Endothelial cell of umbilical vein (primary cell): ENCODE measurements around the gene RAB7A. TPM values are rescaled to one million over a fixed set of nuclear protein-coding genes. Genes with fewer than 3 reads are reported as not detected.

Experiments used
- BruUV-seq: library from RNA; stranded (reverse); fragments of 400-500 nt; replicated peaks from 2 replicates; lab custom pipeline; 2021; lab: Mats Ljungman, UMichigan
- CTCF ChIA-PET: fragments of 300-600, 350-600 bp; sonication (Branson Sonifier 250); formaldehyde crosslinking; loops from one replicate; lab custom pipeline; 2021; ENCODE audit warnings: antibody characterized with exemption, inconsistent platforms; lab: Charles Lee
- POLR2A ChIA-PET: fragments of 300-600, 350-600 bp; sonication (Branson Sonifier 250); formaldehyde crosslinking; loops from one replicate; lab custom pipeline; 2021; ENCODE audit warnings: antibody characterized with exemption, inconsistent platforms; lab: Charles Lee
- DNase-seq: peaks from one replicate; pipeline ENCODE4 v3.0.0-alpha.2; 2011; ENCODE audit warnings: low read depth, low spot score
- FAIRE-seq: peaks from 2 replicates; lab custom pipeline; 2011; peaks lifted over from hg19 to GRCh38; lab: Jason Lieb, UNC
- H2AFZ ChIP-seq: 2 replicates; pipeline ENCODE4 v1.6.0; 2012; ENCODE audit warnings: low read depth, low read length, control low read depth, inconsistent platforms
- H3K27ac ChIP-seq: 2 replicates; pipeline ENCODE4 v1.5.1; 2011; ENCODE audit warnings: low read depth, mild to moderate bottlenecking, control low read depth, low read length, moderate library complexity; ENCODE audit not compliant: insufficient read depth
- H3K27me3 ChIP-seq, 2 experiments: 2 replicates each; pipeline versions ENCODE4 v1.6.0 to v1.6.1; 2011; ENCODE audit warnings: low read length in 2 of 2, mixed read lengths in 1 of 2; ENCODE audit not compliant: control insufficient read depth in 2 of 2, insufficient read depth in 2 of 2
- H3K36me3 ChIP-seq, 2 experiments: 2 replicates in 1 of 2; 3 replicates in 1 of 2; pipeline ENCODE4 v1.5.1; 2011; ENCODE audit warnings: low read length in 2 of 2, mild to moderate bottlenecking in 1 of 2, moderate library complexity in 1 of 2; ENCODE audit not compliant: control insufficient read depth in 2 of 2, insufficient read depth in 2 of 2; ENCODE audit errors: extremely low read depth in 1 of 2
- H3K4me1 ChIP-seq: 3 replicates; pipeline ENCODE4 v1.5.1; 2011; ENCODE audit warnings: mild to moderate bottlenecking, low read length; ENCODE audit not compliant: control insufficient read depth, insufficient read depth; ENCODE audit errors: extremely low read depth
- H3K4me2 ChIP-seq: 2 replicates; pipeline ENCODE4 v1.6.1; 2011; ENCODE audit warnings: low read length, control low read depth, mixed read lengths; ENCODE audit not compliant: insufficient read depth
- H3K4me3 ChIP-seq, 3 experiments: fragments of 200-600 bp in 1 of 3; sonication (generic), shearing (Covaris generic) in 1 of 3; replicated peaks in 1 of 3; 2 replicates each; pipeline ENCODE4 v1.5.1; 2011 to 2016; ENCODE audit warnings: control low read depth in 3 of 3, low read length in 3 of 3, mild to moderate bottlenecking in 2 of 3, inconsistent platforms in 1 of 3, low read depth in 1 of 3, moderate library complexity in 1 of 3; ENCODE audit not compliant: insufficient read depth in 1 of 3
- H3K79me2 ChIP-seq: 2 replicates; pipeline ENCODE4 v1.6.0; 2012; ENCODE audit warnings: low read length, inconsistent platforms; ENCODE audit not compliant: control insufficient read depth, insufficient read depth
- H3K9ac ChIP-seq: replicated peaks from 2 replicates; pipeline ENCODE3; 2011; ENCODE audit warnings: low read length, control low read depth; ENCODE audit not compliant: insufficient read depth; ENCODE audit errors: extremely low read depth
- H3K9me1 ChIP-seq: replicated peaks from 3 replicates; pipeline ENCODE4 v1.6.0; 2011; ENCODE audit warnings: mild to moderate bottlenecking, low read length; ENCODE audit not compliant: control insufficient read depth, insufficient read depth; ENCODE audit errors: extremely low read depth
- H3K9me3 ChIP-seq: replicated peaks from 2 replicates; pipeline ENCODE4 v1.5.1; 2012; ENCODE audit warnings: low read length, inconsistent platforms; ENCODE audit not compliant: control insufficient read depth, insufficient read depth
- H4K20me1 ChIP-seq: replicated peaks from 2 replicates; pipeline ENCODE3; 2011; ENCODE audit warnings: mild to moderate bottlenecking, low read length; ENCODE audit not compliant: control insufficient read depth, insufficient read depth; ENCODE audit errors: extremely low read depth
- CTCF ChIP-seq, 2 donors: IDR thresholded peaks; 1 replicate in 1 of 2; 2 replicates in 1 of 2; pipeline ENCODE4 v1.5.1; 2011; ENCODE audit warnings: low read length in 2 of 2, mild to moderate bottlenecking in 2 of 2, moderate library complexity in 2 of 2, control low read depth in 1 of 2, inconsistent platforms in 1 of 2, low read depth in 1 of 2; ENCODE audit not compliant: insufficient read depth in 1 of 2; ENCODE audit errors: extremely low read depth in 1 of 2
- EZH2 ChIP-seq: IDR thresholded peaks from 2 replicates; pipeline ENCODE4 v1.6.1; 2012; ENCODE audit warnings: borderline replicate concordance, low read depth, mild to moderate bottlenecking, moderate library complexity, low read length, inconsistent platforms; ENCODE audit not compliant: severe bottlenecking
- FOS ChIP-seq: IDR thresholded peaks from 2 replicates; pipeline ENCODE4 v1.6.1; 2011; ENCODE audit warnings: mild to moderate bottlenecking, low read length, moderate library complexity, borderline replicate concordance; ENCODE audit not compliant: insufficient read depth
- GATA2 ChIP-seq: IDR thresholded peaks from 2 replicates; pipeline ENCODE4 v1.7.0; 2011; ENCODE audit warnings: low read depth, mild to moderate bottlenecking, moderate library complexity, mixed read lengths, low read length; ENCODE audit not compliant: insufficient read length, insufficient read depth
- JUN ChIP-seq: IDR thresholded peaks from 2 replicates; pipeline ENCODE4 v1.6.1; 2011; ENCODE audit warnings: borderline replicate concordance, low read depth; ENCODE audit not compliant: insufficient read length, insufficient read depth
- MAX ChIP-seq: IDR thresholded peaks from 2 replicates; pipeline ENCODE4 v1.6.1; 2011; ENCODE audit not compliant: insufficient read depth, insufficient read length
- MYC ChIP-seq: IDR thresholded peaks from one replicate; pipeline ENCODE4 v1.6.1; 2011; ENCODE audit warnings: mild to moderate bottlenecking, low read depth, low read length
- POLR2A ChIP-seq: IDR thresholded peaks from 2 replicates; pipeline ENCODE4 v1.6.1; 2012; ENCODE audit warnings: low read depth, mild to moderate bottlenecking, control low read depth, low read length
- POLR2AphosphoS5 ChIP-seq: IDR thresholded peaks from 2 replicates; pipeline ENCODE4 v1.6.1; 2012; ENCODE audit warnings: low read depth, mild to moderate bottlenecking, control low read depth, low read length, moderate library complexity; ENCODE audit not compliant: insufficient read depth
- dilution Hi-C: fragments of 300-500 bp; cut with MboI; formaldehyde crosslinking; loops from one replicate; pipeline ENCODE4 v1.15.0; 2019; ENCODE audit warnings: low sequenced_read_pairs; ENCODE audit not compliant: extremely low pct_ligation_motif_present
- intact Hi-C: fragments of 100-400 bp; cut with micrococcal nuclease; formaldehyde crosslinking; loops from one replicate; pipeline ENCODE4 v1.10.0; 2022
- polyA plus RNA-seq, 4 experiments: library from polyadenylated mRNA; depleted of rRNA in 3 of 4; stranded (reverse) in 3 of 4; unstranded in 1 of 4; fragments of >200 nt; gene quantifications; 2 replicates each; pipeline versions ENCODE4 v1.2.1 to v1.2.3, GENCODE V29; 2011 to 2012; ENCODE audit warnings: missing spikeins in 1 of 4
- total RNA-seq: library from RNA; stranded (reverse); gene quantifications from 2 replicates; pipeline ENCODE4 v1.2.3, GENCODE V29; 2021

RAB7A gene
- total and polyA plus RNA-seq, 2 donors (not counting 3 experiments of a cell fraction or from before 2014, with no cell fraction given), result 243 to 262 TPM

- ChIA-PET CTCF (interaction anchor here (1.2 kb wide), 1 partner anchor 86 kb away, joined by 6 read pairs; no protein-coding TSS in a partner anchor), POLR2A (no interaction called here)
- Histone ChIP-seq H3K79me2 (no peaks in the 10 kb centered on the region), H3K9me1 (no peaks in the 10 kb centered on the region), H4K20me1 (no peaks in the 10 kb centered on the region), H3K27ac (no peak overlapping the region), H3K9ac (no peak overlapping the region), H3K4me2 (no peak overlapping the region), H2AFZ (no peak overlapping the region), H3K4me3 (no peak overlapping the region), H3K9me3 (no peaks in the 10 kb centered on the region), H3K4me1 (no peaks in the 10 kb centered on the region), H3K36me3 (no peaks in the 10 kb centered on the region), H3K27me3 (peaks cover 2 to 8% of the 10 kb centered on the region in 2 experiments)
- intact Hi-C loops, result no loop called here
- BruUV-seq, result no TSS peak
- TF ChIP-seq POLR2AphosphoS5 (no peak), JUN (no peak), GATA2 (no peak), EZH2 (no peak), POLR2A (no peak)
- DNase-seq (no peak), FAIRE-seq (no peak)
- dilution Hi-C loops, result no loop called here
Measured at GRCh38 chr3:128709038-128709437, 16.9 kb upstream of the RAB7A start.

GRCh38 chr3:128709506-128710210 is 16.3 kb upstream of the RAB7A start:
- peaks cover 2 to 8% of the 10 kb centered on the region in 2 experiments for H3K27me3 ChIP-seq
- H3K9me3 ChIP-seq, result no peaks in the 10 kb centered on the region
- H3K4me2 ChIP-seq, result no peak overlapping the region
- POLR2A ChIA-PET, result no interaction called here
- CTCF ChIA-PET, result no interaction called here
- dilution Hi-C loops (no loop called here), intact Hi-C loops (no loop called here)
- no peaks in the 10 kb centered on the region for H3K79me2 ChIP-seq
- no peak overlapping the region for H3K27ac ChIP-seq
- H3K36me3 ChIP-seq, result no peaks in the 10 kb centered on the region
- no peaks in the 10 kb centered on the region for H3K9me1 ChIP-seq
- DNase-seq (no peak), FAIRE-seq (no peak)
- H2AFZ ChIP-seq, result no peak overlapping the region
- H3K4me1 ChIP-seq, result no peaks in the 10 kb centered on the region
- no peak overlapping the region for H3K4me3 ChIP-seq
- no peaks in the 10 kb centered on the region for H4K20me1 ChIP-seq
- no TSS peak for BruUV-seq
- H3K9ac ChIP-seq, result no peak overlapping the region
- TF ChIP-seq MAX (no peak), FOS (no peak), EZH2 (no peak), CTCF (IDR thresholded peaks at IDR 0.05; ENCODE audit: extremely low read depth in 1 of 2, insufficient read depth in 1 of 2, low read depth in 1 of 2, low read length in 2 of 2) (no peak), MYC (no peak), JUN (no peak), POLR2AphosphoS5 (no peak), POLR2A (no peak), GATA2 (no peak)
